ENCODE measurements around the gene MDM2. TPM values are rescaled to one million over a fixed set of nuclear protein-coding genes. Genes with fewer than 3 reads are reported as not detected.

The MDM2 gene
- total RNA-seq, 1 experiment from 2014 or later = 41.9 TPM

GRCh38 chr12:68851592-68852306, 43.8 kb downstream of the MDM2 start:
- no peak for DNase-seq (ENCODE audit: low spot score)

- no peak for DNase-seq (ENCODE audit: low spot score)
Observed at GRCh38 chr12:68853396-68854077, 45.6 kb downstream of the MDM2 start.

GRCh38 chr12:68854078-68854468, 46.1 kb downstream of the MDM2 start:
- DNase-seq (ENCODE audit: low spot score) = no peak

- no peak for DNase-seq (ENCODE audit: low spot score)
Observed at GRCh38 chr12:68854554-68854953, 46.6 kb downstream of the MDM2 start.

GRCh38 chr12:68855111-68855510, 47.1 kb downstream of the MDM2 start:
- DNase-seq (ENCODE audit: low spot score) = no peak

- no peak for DNase-seq (ENCODE audit: low spot score)
Observed at GRCh38 chr12:68855771-68856170, 47.8 kb downstream of the MDM2 start.

GRCh38 chr12:68856510-68856909, 48.5 kb downstream of the MDM2 start:
- DNase-seq (ENCODE audit: low spot score) = no peak

GRCh38 chr12:68861890-68862289, 53.9 kb downstream of the MDM2 start:
- no peak for DNase-seq (ENCODE audit: low spot score)

- no peak for DNase-seq (ENCODE audit: low spot score)
Observed at GRCh38 chr12:68863109-68863770, 55.3 kb downstream of the MDM2 start.

GRCh38 chr12:68863886-68864454, 56.0 kb downstream of the MDM2 start:
- peak; percentile 44 for DNase-seq (ENCODE audit: low spot score)

- DNase-seq (ENCODE audit: low spot score) = no peak
Observed at GRCh38 chr12:68864604-68865003, 56.6 kb downstream of the MDM2 start.

- no peak for DNase-seq (ENCODE audit: low spot score)
Observed at GRCh38 chr12:68865399-68866164, 57.6 kb downstream of the MDM2 start.

GRCh38 chr12:68866950-68867349, 59.0 kb downstream of the MDM2 start:
- DNase-seq (ENCODE audit: low spot score) = no peak

- no peak for DNase-seq (ENCODE audit: low spot score)
Observed at GRCh38 chr12:68867606-68868005, 59.6 kb downstream of the MDM2 start.

- DNase-seq (ENCODE audit: low spot score) = no peak
Observed at GRCh38 chr12:68868043-68868790, 60.2 kb downstream of the MDM2 start.

- DNase-seq (ENCODE audit: low spot score) = no peak
Observed at GRCh38 chr12:68870011-68870410, 62.0 kb downstream of the MDM2 start.

- no peak for DNase-seq (ENCODE audit: low spot score)
Observed at GRCh38 chr12:68870443-68870842, 62.5 kb downstream of the MDM2 start.

GRCh38 chr12:68871396-68871795, 63.4 kb downstream of the MDM2 start:
- no peak for DNase-seq (ENCODE audit: low spot score)

GRCh38 chr12:68871921-68872320, 63.9 kb downstream of the MDM2 start:
- DNase-seq (ENCODE audit: low spot score) = peak; percentile 38

GRCh38 chr12:68873316-68873715, 65.3 kb downstream of the MDM2 start:
- no peak for DNase-seq (ENCODE audit: low spot score)

- no peak for DNase-seq (ENCODE audit: low spot score)
Observed at GRCh38 chr12:68876461-68876860, 68.5 kb downstream of the MDM2 start.
